ENCODE measurements around the gene FAM3C. TPM values are rescaled to one million over a fixed set of nuclear protein-coding genes. Genes with fewer than 3 reads are reported as not detected.

Gene FAM3C
- total and polyA plus RNA-seq, 10 of the 15 experiments (the other 5 are each of a cell fraction or from before 2014, with no cell fraction given) = 11.0 to 110 (median 27.8) TPM

DNA sequence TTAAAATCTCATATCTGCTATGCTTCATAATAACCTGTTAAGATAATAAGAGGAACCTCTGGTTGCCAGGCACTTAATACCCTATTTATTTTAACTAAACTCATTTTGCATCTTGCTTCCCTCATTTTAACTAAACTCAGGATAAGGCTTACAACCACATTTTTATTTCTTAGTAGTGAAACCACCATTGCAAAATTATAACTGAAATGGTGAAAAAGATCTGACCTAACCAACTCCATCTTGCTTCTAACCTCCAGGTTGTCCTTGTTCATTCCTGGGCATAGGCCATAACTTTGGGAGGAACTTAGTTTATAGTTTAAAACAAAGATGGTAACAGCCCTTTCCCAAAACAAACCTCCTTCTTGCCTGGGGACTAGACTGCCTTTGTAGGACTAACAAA lies 6.0 kb downstream of the FAM3C start (continued):
- TF ChIP-seq, protein P1, sequence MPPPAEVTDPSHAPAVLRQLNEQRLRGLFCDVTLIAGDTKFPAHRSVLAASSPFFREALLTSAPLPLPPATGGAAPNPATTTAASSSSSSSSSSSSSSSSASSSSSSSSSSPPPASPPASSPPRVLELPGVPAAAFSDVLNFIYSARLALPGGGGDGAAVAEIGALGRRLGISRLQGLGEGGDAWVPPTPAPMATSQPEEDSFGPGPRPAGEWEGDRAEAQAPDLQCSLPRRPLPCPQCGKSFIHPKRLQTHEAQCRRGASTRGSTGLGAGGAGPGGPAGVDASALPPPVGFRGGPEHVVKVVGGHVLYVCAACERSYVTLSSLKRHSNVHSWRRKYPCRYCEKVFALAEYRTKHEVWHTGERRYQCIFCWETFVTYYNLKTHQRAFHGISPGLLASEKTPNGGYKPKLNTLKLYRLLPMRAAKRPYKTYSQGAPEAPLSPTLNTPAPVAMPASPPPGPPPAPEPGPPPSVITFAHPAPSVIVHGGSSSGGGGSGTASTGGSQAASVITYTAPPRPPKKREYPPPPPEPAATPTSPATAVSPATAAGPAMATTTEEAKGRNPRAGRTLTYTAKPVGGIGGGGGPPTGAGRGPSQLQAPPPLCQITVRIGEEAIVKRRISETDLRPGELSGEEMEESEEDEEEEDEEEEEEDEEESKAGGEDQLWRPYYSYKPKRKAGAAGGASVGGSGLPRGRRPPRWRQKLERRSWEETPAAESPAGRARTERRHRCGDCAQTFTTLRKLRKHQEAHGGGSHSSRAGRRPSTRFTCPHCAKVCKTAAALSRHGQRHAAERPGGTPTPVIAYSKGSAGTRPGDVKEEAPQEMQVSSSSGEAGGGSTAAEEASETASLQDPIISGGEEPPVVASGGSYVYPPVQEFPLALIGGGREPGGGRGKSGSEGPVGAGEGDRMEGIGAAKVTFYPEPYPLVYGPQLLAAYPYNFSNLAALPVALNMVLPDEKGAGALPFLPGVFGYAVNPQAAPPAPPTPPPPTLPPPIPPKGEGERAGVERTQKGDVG (CRISPR knock-in tag; IDR thresholded peaks at IDR 0.05) = peak; percentile 86
- TF ChIP-seq NBN (IDR thresholded peaks at IDR 0.05) (no peak), EGR1 (IDR thresholded peaks at IDR 0.05; ENCODE audit: borderline replicate concordance in 1 of 2, low read depth in 2 of 2, low read length in 2 of 2) (no peak), FOXK2 (IDR thresholded peaks at IDR 0.05) (no peak), EP300 (IDR thresholded peaks at IDR 0.05; ENCODE audit: borderline replicate concordance in 1 of 2, control insufficient read depth in 1 of 2, low read depth in 2 of 2, low read length in 2 of 2) (no peak)
- TF ChIP-seq, protein P2, sequence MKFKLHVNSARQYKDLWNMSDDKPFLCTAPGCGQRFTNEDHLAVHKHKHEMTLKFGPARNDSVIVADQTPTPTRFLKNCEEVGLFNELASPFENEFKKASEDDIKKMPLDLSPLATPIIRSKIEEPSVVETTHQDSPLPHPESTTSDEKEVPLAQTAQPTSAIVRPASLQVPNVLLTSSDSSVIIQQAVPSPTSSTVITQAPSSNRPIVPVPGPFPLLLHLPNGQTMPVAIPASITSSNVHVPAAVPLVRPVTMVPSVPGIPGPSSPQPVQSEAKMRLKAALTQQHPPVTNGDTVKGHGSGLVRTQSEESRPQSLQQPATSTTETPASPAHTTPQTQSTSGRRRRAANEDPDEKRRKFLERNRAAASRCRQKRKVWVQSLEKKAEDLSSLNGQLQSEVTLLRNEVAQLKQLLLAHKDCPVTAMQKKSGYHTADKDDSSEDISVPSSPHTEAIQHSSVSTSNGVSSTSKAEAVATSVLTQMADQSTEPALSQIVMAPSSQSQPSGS (IDR thresholded peaks at IDR 0.05; ENCODE audit: low read length) = no peak

DNA sequence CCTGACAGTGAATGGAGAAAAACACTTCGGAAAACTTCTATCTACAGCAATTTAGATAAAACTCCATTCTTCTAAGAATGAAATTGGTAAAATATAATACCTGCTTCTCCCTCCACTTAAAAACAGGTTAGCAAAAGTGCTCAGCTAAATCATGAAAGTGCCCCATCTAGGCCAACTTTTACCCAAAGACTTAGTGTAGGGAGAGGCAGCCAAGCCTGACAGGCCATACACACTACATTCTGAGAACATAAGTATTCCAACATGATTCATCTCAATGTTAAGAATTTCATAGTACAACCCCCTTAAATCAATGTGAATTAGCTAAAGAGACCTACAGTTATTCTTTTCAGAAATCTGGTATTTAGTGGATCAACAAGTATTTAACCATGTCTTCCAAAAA lies 7.2 kb downstream of the FAM3C start:
- peaks cover 93% of the 10 kb centered on the region for H3K79me2 ChIP-seq (ENCODE audit: control insufficient read depth, insufficient read depth, low read length)
- H3K9ac ChIP-seq (ENCODE audit: control insufficient read depth, insufficient read depth, low read length) = no peak overlapping the region
- no peaks in the 10 kb centered on the region for H3K36me3 ChIP-seq (ENCODE audit: control insufficient read depth in 2 of 2, insufficient read depth in 2 of 2, low read length in 1 of 2)
- ChIA-PET RAD21 (ENCODE audit: unreplicated experiment) (interaction anchor here (0.8 to 10.5 kb wide), 9 partner anchors 9 to 605 kb away, joined by 3 to 272 read pairs (median 5); no protein-coding TSS in a partner anchor), CTCF (interaction anchor here (0.6 to 12.1 kb wide), 3 partner anchors 9 to 21 kb away, joined by 3 to 87 read pairs (median 56); no protein-coding TSS in a partner anchor), POLR2A (interaction anchor here (0.9 to 8.7 kb wide), 7 partner anchors 9 to 146 kb away, joined by 3 to 81 read pairs (median 7); no protein-coding TSS in a partner anchor), SMC1A (ENCODE audit: uncharacterized antibody, unreplicated experiment) (interaction anchor here (0.8 to 13.5 kb wide), 15 partner anchors 7 to 158 kb away, joined by 3 to 281 read pairs (median 5); partner anchors contain the start of gene FAM3C)
- peaks cover 24% of the 10 kb centered on the region for H3K4me1 ChIP-seq (ENCODE audit: control insufficient read depth, insufficient read depth, low read length)
- 100% methylated on average over 1 of the region's 1 CpG for WGBS (ENCODE audit: insufficient coverage, insufficient replicate concordance, low lambda C conversion rate, missing lambda C conversion rate)
- peaks cover 1% of the 10 kb centered on the region; the same call in 1 of the 3 replicates for H3K9me3 ChIP-seq (replicated peaks; ENCODE audit: control insufficient read depth, insufficient read depth, low read length)
- no peaks in the 10 kb centered on the region for H3K27me3 ChIP-seq (replicated peaks in 1 of 2; ENCODE audit: control insufficient read depth in 2 of 2, insufficient read depth in 2 of 2, low read length in 1 of 2)
- intact Hi-C loops (cut with micrococcal nuclease; ENCODE audit: unreplicated experiment) = loop anchor here (10.0 kb wide), 2 partner anchors 534 to 1246 kb away; partner anchors contain the start of gene TSPAN12
- peak overlapping the region; percentile 36 for H3K4me2 ChIP-seq (ENCODE audit: control insufficient read depth, insufficient read depth)
- peak; percentile 46 for ATAC-seq
- no peak overlapping the region for H2AFZ ChIP-seq (ENCODE audit: control insufficient read depth, low read depth, low read length)
- H3K27ac ChIP-seq (ENCODE audit: control insufficient read depth, insufficient read depth) = peak overlapping the region; percentile 48; the same call in 1 of the 2 replicates
- in situ Hi-C loops (cut with MboI) = loop anchor here (25.0 kb wide), 1 partner anchor 977 kb away; no protein-coding TSS in a partner anchor
- H3K4me3 ChIP-seq = no peak overlapping the region
- no peak for FAIRE-seq
- no TSS peak for BruUV-seq (replicated peaks)
- no peaks in the 10 kb centered on the region for H4K20me1 ChIP-seq (ENCODE audit: control insufficient read depth, insufficient read depth)
- no peak for DNase-seq (ENCODE audit: low read depth, low spot score)
- TF ChIP-seq, protein P3, sequence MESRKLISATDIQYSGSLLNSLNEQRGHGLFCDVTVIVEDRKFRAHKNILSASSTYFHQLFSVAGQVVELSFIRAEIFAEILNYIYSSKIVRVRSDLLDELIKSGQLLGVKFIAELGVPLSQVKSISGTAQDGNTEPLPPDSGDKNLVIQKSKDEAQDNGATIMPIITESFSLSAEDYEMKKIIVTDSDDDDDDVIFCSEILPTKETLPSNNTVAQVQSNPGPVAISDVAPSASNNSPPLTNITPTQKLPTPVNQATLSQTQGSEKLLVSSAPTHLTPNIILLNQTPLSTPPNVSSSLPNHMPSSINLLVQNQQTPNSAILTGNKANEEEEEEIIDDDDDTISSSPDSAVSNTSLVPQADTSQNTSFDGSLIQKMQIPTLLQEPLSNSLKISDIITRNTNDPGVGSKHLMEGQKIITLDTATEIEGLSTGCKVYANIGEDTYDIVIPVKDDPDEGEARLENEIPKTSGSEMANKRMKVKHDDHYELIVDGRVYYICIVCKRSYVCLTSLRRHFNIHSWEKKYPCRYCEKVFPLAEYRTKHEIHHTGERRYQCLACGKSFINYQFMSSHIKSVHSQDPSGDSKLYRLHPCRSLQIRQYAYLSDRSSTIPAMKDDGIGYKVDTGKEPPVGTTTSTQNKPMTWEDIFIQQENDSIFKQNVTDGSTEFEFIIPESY (IDR thresholded peaks at IDR 0.05) = no peak
- TF ChIP-seq, protein P4, sequence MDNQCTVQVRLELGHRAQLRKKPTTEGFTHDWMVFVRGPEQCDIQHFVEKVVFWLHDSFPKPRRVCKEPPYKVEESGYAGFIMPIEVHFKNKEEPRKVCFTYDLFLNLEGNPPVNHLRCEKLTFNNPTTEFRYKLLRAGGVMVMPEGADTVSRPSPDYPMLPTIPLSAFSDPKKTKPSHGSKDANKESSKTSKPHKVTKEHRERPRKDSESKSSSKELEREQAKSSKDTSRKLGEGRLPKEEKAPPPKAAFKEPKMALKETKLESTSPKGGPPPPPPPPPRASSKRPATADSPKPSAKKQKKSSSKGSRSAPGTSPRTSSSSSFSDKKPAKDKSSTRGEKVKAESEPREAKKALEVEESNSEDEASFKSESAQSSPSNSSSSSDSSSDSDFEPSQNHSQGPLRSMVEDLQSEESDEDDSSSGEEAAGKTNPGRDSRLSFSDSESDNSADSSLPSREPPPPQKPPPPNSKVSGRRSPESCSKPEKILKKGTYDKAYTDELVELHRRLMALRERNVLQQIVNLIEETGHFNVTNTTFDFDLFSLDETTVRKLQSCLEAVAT (IDR thresholded peaks at IDR 0.05) = 0 out of 2 replicates have a peak, but pooled peaks have one; percentile 12

All from GM12878 (cell line).